NCI-H1417 (cell line): ENCODE results near the gene BARHL1.

Experiments
- DNase-seq, 3 experiments: peaks; one replicate each; lab custom pipeline; 2025; lab: John Stamatoyannopoulos, UW

The BARHL1 gene

GRCh38 chr9:132587592-132587955 lies 5.2 kb downstream of the BARHL1 start:
- DNase-seq = no peak

DNA sequence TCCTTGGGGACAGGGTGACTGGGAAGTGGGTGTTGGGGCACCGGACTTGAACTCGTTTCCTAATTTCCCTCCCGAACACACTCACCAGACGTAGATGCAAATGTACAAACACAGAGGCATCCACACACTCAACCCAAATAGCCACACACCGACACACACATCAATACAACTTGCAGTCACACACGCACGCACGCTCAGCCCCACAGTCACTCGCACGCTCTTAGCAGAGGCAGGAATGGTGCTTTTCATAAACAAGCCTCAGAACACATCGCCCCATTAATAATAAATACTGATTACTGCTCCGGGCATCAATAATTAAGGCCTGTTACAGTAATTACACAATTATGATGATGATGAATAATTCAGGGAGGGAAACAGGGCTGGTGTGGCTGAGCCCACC lies 5.7 kb downstream of the BARHL1 start:
- DNase-seq = no peak

- no peak for DNase-seq
Observed at GRCh38 chr9:132588501-132589147, 6.2 kb downstream of the BARHL1 start.

DNA sequence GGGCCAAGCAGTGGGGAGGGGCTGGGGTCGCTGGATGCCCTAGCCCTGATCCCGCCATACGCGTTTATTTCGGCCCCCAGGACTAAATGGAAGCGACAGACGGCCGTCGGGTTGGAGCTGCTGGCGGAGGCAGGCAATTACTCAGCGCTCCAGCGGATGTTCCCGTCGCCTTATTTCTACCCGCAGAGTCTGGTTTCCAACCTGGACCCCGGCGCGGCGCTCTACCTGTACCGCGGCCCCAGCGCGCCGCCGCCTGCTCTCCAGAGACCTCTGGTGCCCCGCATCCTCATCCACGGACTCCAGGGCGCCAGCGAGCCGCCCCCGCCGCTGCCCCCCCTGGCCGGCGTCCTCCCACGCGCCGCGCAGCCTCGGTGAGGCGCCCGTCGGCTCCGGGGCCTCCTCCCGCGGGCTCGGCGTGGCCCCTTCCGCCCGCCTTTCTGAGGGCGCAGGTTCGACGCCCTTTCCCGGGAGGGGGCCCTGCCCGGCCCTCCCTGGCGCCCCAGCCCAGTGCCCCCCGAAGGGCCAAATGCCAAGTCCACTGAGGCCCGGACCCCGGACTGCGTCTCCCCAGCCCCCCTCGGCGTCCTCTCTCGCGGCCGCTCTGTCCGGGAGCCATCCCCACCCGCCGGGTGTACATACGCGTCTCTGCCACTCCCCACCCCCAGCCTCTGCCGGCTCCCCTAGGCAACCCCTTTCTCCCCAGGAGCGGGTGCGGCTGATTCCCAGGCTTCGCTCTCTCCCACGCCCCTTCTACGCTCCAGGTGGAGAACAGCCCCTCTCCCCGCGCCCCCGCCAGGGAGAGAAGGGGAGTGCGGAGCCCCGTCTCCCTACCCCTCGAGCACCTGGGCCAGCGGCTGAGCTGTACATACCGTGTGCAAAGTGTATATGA lies 7.0 kb downstream of the BARHL1 start:
- no peak for DNase-seq

GRCh38 chr9:132590037-132590317 lies 7.6 kb downstream of the BARHL1 start:
- DNase-seq = no peak

- DNase-seq = no peak
Observed at GRCh38 chr9:132590318-132591182, 8.1 kb downstream of the BARHL1 start.

DNA sequence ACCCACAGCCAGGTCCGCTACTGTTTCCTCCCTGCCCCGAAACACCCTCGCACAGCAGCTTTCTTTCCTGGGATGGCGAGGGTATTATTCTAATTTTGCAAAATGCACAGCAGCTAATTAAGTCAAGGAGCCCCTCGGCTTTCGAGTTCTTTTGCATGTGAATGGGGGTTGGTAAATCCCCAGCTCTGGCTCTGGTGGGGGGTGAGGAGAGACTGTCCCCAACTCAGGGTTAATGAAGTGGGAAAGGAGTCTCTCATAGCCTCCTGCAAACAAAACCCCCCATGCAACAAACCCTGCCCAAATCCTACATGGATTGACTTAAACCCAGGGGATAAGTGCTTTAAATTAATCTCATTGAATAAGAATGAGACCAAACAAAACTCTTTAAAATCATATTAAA lies 8.8 kb downstream of the BARHL1 start:
- no peak for DNase-seq

DNA sequence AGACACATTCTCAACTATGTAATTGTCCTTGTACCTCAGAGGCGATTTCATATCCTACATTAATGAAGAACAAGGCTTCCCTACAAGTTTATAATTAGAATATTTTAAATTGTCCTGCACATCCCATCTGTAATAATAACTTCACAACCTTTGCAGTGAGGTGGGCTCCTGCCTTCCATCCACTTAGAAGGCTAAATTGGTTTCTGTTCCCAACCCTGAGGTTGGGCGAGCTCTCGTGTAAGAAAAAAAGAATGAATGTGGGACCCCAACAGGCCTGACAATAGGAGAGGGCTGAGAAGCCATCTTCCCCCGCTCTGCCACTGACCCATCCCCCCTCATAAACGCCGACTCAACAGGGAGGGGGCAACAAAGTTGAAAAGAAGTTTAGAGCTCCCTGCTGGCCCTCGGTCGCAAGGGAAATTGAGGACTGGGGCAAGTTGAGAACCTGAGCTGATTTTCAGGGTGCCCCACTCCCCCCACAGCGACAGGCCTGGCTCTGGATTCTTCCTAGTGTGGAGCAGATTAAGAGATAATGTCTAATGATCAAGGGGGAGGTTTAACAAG lies 9.4 kb downstream of the BARHL1 start:
- DNase-seq = no peak

GRCh38 chr9:132592451-132592850 lies 10.0 kb downstream of the BARHL1 start:
- no peak for DNase-seq

DNA sequence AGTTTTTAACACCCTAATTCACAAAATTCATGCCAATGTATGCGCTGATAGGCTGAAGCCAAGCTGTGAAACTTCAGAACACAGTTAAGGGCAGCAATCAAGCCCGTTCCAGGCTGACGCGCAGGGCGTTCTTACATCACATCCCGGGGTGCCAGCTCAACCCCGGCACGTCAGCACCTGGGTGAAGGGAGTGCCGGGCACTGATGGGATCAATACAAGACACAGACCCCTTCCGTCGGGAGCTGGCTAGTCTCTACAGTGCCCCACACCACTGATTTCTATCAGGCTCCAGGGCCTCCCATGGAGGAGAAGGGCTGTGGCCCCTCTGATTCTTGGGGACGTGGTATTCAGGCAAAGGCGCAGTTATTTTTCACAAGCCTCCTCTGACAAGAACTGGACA lies 12.0 kb downstream of the BARHL1 start:
- DNase-seq = no peak

- no peak for DNase-seq
Observed at GRCh38 chr9:132595319-132595718, 12.9 kb downstream of the BARHL1 start.

DNA sequence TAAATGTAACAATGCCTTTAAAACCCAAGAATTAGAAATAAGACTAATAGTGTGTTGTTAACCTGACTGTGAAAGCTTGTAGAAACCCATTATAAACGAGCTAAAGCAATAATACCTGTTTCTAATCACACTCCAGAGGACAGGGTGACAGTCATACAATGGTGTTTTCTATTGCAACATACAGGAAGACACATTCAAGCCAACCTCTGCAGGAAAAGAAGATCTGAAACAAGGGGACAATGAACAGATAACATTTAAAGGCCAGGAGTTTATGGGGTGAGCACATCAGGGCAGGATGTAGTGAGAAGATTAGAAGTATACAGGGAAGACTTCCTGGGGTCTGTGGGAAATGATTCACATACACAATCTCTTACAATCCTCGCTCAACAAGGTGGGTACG lies 13.8 kb downstream of the BARHL1 start:
- DNase-seq = no peak

GRCh38 chr9:132597073-132597775 lies 14.8 kb downstream of the BARHL1 start:
- no peak for DNase-seq

GRCh38 chr9:132600326-132600984 lies 18.0 kb downstream of the BARHL1 start:
- DNase-seq = no peak

GRCh38 chr9:132602207-132602606 lies 19.8 kb downstream of the BARHL1 start:
- no peak for DNase-seq

- no peak for DNase-seq
Observed at GRCh38 chr9:132605387-132605786, 23.0 kb downstream of the BARHL1 start.

DNA sequence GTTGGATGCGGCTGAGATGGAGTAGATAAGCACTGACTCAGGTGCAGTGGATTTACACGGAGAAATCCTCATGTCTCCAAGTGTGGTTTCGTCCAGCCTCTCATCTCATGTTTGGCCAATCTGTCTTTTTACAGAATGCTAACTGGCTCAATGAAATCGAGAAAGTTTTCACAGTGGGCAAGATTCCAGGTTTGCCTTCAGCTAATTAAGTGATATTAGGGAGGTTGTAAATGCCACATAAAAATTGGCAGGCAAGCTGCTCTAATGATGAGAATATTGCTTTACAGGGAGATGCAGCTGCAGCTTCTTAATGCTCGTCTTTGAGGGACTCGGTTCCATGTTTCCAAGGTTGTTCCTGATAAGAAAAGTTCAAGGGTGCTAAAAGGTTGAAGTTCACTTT lies 23.7 kb downstream of the BARHL1 start:
- no peak for DNase-seq

DNA sequence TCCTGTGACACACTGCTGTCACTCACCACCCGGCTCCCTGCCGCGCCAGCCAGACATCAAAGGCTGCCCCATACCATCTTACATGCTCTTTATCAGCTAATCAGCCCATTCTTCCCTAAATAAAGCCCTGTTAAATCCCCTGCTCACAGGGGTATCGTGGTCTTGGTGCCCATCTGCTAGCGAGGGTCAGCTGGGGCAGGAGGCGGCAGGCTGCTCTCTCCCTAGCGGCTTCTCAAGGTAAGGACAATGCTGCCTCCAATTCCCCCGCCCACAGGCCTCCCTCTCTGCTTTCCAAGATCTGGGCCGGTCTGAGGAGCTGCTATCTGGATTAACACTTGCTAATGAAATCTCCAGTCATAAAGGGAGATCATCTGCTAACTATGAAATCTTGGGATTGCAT lies 26.8 kb downstream of the BARHL1 start:
- no peak for DNase-seq

DNA sequence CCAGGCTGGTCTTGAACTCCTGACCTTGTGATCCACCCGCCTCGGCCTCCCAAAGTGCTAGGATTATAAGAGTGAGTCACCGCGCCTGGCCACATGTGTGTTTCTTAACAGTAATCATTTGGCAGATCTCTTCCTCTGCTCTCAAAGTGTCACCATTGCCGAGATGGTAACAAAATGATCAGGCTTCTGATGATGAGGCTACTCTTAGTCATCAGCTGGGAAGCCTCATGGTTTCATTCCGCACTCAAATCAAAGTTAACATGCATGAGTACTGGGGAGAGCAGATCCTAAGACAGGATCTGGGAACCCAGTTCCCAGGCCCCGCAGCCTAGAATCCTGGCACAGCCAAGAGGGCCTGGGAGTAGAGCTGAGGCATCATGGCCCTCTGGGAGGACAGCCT lies 27.4 kb downstream of the BARHL1 start:
- no peak for DNase-seq

DNA sequence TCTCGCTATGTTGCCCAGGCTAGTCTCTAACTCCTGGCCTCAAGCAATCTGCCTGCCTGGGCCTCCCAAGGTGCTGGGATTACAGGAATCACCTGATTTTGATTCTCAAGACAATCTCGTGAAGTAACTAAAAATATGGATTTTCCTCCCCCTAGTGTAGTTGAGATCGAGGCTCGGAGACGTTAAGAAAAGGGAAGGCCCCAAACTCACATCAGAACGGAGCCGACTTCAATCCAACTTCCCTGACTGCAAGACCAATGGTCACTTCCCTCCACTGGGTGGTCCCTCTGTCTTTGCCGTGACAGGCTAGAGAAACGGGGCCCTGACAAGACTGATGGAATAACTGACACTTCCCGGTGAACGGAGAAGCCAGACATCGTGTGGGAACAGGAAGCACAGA lies 28.3 kb downstream of the BARHL1 start:
- no peak for DNase-seq

- DNase-seq = no peak
Observed at GRCh38 chr9:132614324-132614723, 31.9 kb downstream of the BARHL1 start.
